HCT116 (cell line): Measurements from ENCODE around the gene PLEKHG3. TPM values are rescaled to one million over a fixed set of nuclear protein-coding genes. Genes with fewer than 3 reads are reported as not detected.

Source experiments
- ATAC-seq: fragments of 200-7000 bp; cut with Tn5 transposase; 2 replicates; pipeline ENCODE4 v1.9.1; 2020; ENCODE audit warnings: mild to moderate bottlenecking, moderate library complexity
- BruUV-seq: library from RNA; stranded (reverse); fragments of 400-500 nt; replicated peaks from 2 replicates; lab custom pipeline; 2021; lab: Mats Ljungman, UMichigan
- CTCF ChIA-PET: fragments of 300-600 bp; sonication (Branson Sonifier 250); formaldehyde crosslinking; loops from one replicate; lab custom pipeline; 2021; ENCODE audit warnings: antibody characterized with exemption; lab: Charles Lee
- POLR2A ChIA-PET: fragments of 300-600, 350-600 bp; sonication (Branson Sonifier 250); formaldehyde crosslinking; loops from one replicate; lab custom pipeline; 2021; ENCODE audit warnings: antibody characterized with exemption; lab: Charles Lee
- RAD21 ChIA-PET, 2 experiments: fragments of 300-600 bp; sonication (Branson Sonifier 250); formaldehyde crosslinking; loops; one replicate each; lab custom pipeline; 2023; ENCODE audit warnings: low total read pairs in 2 of 2; ENCODE audit not compliant: uncharacterized antibody in 2 of 2, unreplicated experiment in 2 of 2, low non-redundant PET in 1 of 2; lab: Charles Lee
- DNase-seq: peaks from one replicate; pipeline ENCODE4 v3.0.0-alpha.2; 2010; ENCODE audit warnings: low read depth, low spot score
- H2AFZ ChIP-seq: fragments of 200-600 bp; shearing (Covaris generic), sonication (generic); 2 replicates; pipeline ENCODE4 v1.6.1; 2017; ENCODE audit warnings: low read depth, mixed run types, mixed read lengths, antibody characterized with exemption, low read length; ENCODE audit not compliant: poor library complexity, severe bottlenecking
- H3K27ac ChIP-seq: 2 replicates; pipeline ENCODE4 v1.5.1; 2012; ENCODE audit warnings: low read depth, low read length
- H3K27me3 ChIP-seq: fragments of 200-600 bp; sonication (generic); 2 replicates; pipeline ENCODE4 v1.6.1; 2016; ENCODE audit warnings: mixed run types, low read length, mixed read lengths; ENCODE audit not compliant: insufficient read depth
- H3K36me3 ChIP-seq, 2 experiments: fragments of 200-500 bp in 1 of 2; fragments of 200-600 bp in 1 of 2; sonication (Bioruptor generic) in 1 of 2; sonication (generic) in 1 of 2; 2 replicates each; pipeline versions ENCODE4 v1.5.1 to v1.6.1; 2014 to 2016; ENCODE audit warnings: low read length in 2 of 2, inconsistent platforms in 1 of 2, mixed read lengths in 1 of 2, mixed run types in 1 of 2; ENCODE audit not compliant: insufficient read depth in 2 of 2, control insufficient read depth in 1 of 2
- H3K4me1 ChIP-seq, 2 experiments: fragments of 200-600 bp in 1 of 2; sonication (generic) in 1 of 2; 2 replicates each; pipeline versions ENCODE4 v1.5.1 to v1.6.1; 2012 to 2017; ENCODE audit warnings: low read length in 2 of 2, inconsistent platforms in 1 of 2, mild to moderate bottlenecking in 1 of 2, mixed read lengths in 1 of 2, mixed run types in 1 of 2, moderate library complexity in 1 of 2; ENCODE audit not compliant: insufficient read depth in 2 of 2, control insufficient read depth in 1 of 2
- H3K4me2 ChIP-seq: fragments of 200-600 bp; sonication (generic); 2 replicates; pipeline ENCODE4 v1.6.1; 2017; ENCODE audit warnings: mixed run types, low read length, mixed read lengths
- H3K4me3 ChIP-seq, 2 experiments: fragments of 200-600 bp in 1 of 2; sonication (generic) in 1 of 2; replicated peaks in 1 of 2; 2 replicates each; pipeline ENCODE4 v1.5.1; 2011 to 2016; ENCODE audit warnings: low read length in 2 of 2, control low read depth in 1 of 2, low read depth in 1 of 2, mild to moderate bottlenecking in 1 of 2, mixed read lengths in 1 of 2, mixed run types in 1 of 2
- H3K79me2 ChIP-seq: fragments of 200-600 bp; sonication (generic); 2 replicates; pipeline ENCODE4 v1.6.1; 2017; ENCODE audit warnings: mild to moderate bottlenecking, mixed run types, low read length, moderate library complexity, mixed read lengths; ENCODE audit not compliant: insufficient read depth
- H3K9ac ChIP-seq: fragments of 200-600 bp; sonication (generic); 2 replicates; pipeline ENCODE4 v1.6.1; 2016; ENCODE audit warnings: low read length, mixed read lengths
- H3K9me2 ChIP-seq: fragments of 200-600 bp; sonication (generic), shearing (Covaris generic); 2 replicates; pipeline ENCODE4 v1.6.1; 2017; ENCODE audit warnings: mixed run types, mild to moderate bottlenecking, moderate library complexity; ENCODE audit not compliant: insufficient read depth
- H3K9me3 ChIP-seq, 2 experiments: fragments of 200-500 bp in 1 of 2; fragments of 200-600 bp in 1 of 2; sonication (Bioruptor generic) in 1 of 2; sonication (generic) in 1 of 2; 2 replicates each; pipeline ENCODE4 v1.6.1; 2014 to 2017; ENCODE audit warnings: low read length in 2 of 2, mixed read lengths in 2 of 2, inconsistent platforms in 1 of 2, low read depth in 1 of 2, mild to moderate bottlenecking in 1 of 2, mixed run types in 1 of 2, moderate library complexity in 1 of 2; ENCODE audit not compliant: control insufficient read depth in 1 of 2, insufficient read depth in 1 of 2
- H4K20me1 ChIP-seq: fragments of 200-600 bp; sonication (generic), shearing (Covaris generic); 2 replicates; pipeline ENCODE4 v1.6.1; 2017; ENCODE audit warnings: mixed run types, mild to moderate bottlenecking, moderate library complexity; ENCODE audit not compliant: insufficient read depth
- ATF3 ChIP-seq: IDR thresholded peaks from 2 replicates; pipeline ENCODE4 v1.6.1; 2012
- CBX3 ChIP-seq: IDR thresholded peaks from 2 replicates; pipeline ENCODE4 v1.6.1; 2012; ENCODE audit warnings: low read depth
- CEBPB ChIP-seq: IDR thresholded peaks from 2 replicates; pipeline ENCODE4 v1.6.1; 2012; ENCODE audit warnings: low read depth
- CTCF ChIP-seq, 3 experiments: fragments of 200-600 bp in 1 of 3; sonication (generic) in 1 of 3; IDR thresholded peaks in 2 of 3; conservative IDR thresholded peaks in 1 of 3; 2 replicates each; pipeline ENCODE4 v1.5.1; 2012 to 2017; ENCODE audit warnings: low read depth in 2 of 3, low read length in 2 of 3, antibody characterized with exemption in 1 of 3, borderline replicate concordance in 1 of 3, control low read depth in 1 of 3, mild to moderate bottlenecking in 1 of 3, mixed read lengths in 1 of 3, mixed run types in 1 of 3, moderate library complexity in 1 of 3; ENCODE audit not compliant: insufficient read depth in 1 of 3
- EGR1 ChIP-seq: IDR thresholded peaks from 2 replicates; pipeline ENCODE4 v1.6.1; 2012; ENCODE audit warnings: low read depth
- ELF1 ChIP-seq: IDR thresholded peaks from 2 replicates; pipeline ENCODE4 v1.6.1; 2012; ENCODE audit warnings: low read depth, borderline replicate concordance
- EZH2 ChIP-seq: fragments of 200-600 bp; sonication (generic); IDR thresholded peaks from 2 replicates; pipeline ENCODE4 v1.6.1; 2017; ENCODE audit warnings: antibody characterized with exemption, mixed run types
- MAX ChIP-seq: IDR thresholded peaks from 2 replicates; pipeline ENCODE4 v1.6.1; 2012
- RAD21 ChIP-seq: IDR thresholded peaks from 2 replicates; pipeline ENCODE4 v1.6.1; 2012; ENCODE audit warnings: low read depth, mild to moderate bottlenecking
- REST ChIP-seq: IDR thresholded peaks from 2 replicates; pipeline ENCODE4 v1.6.1; 2012; ENCODE audit warnings: low read depth
- SP1 ChIP-seq: IDR thresholded peaks from 2 replicates; pipeline ENCODE4 v1.6.1; 2012; ENCODE audit warnings: low read depth
- SRF ChIP-seq: IDR thresholded peaks from 2 replicates; pipeline ENCODE4 v1.6.1; 2012; ENCODE audit warnings: low read depth
- ZBTB33 ChIP-seq: IDR thresholded peaks from 2 replicates; pipeline ENCODE4 v1.6.1; 2011; ENCODE audit warnings: mild to moderate bottlenecking, low read length, moderate library complexity; ENCODE audit not compliant: insufficient replicate concordance; ENCODE audit errors: extremely low read depth
- intact Hi-C: fragments of 100-400 bp; cut with micrococcal nuclease; formaldehyde crosslinking; loops from 2 replicates; pipeline ENCODE4 v1.10.0; 2022
- total RNA-seq: library from RNA; stranded (reverse); gene quantifications from one replicate; pipeline ENCODE4 v1.2.1, GENCODE V29; 2021; ENCODE audit not compliant: unreplicated experiment

PLEKHG3 gene
- total RNA-seq, 1 experiment from 2014 or later = 55.6 TPM

- H3K4me1 ChIP-seq = peaks cover 8 to 18% of the 10 kb centered on the region in 2 experiments; a peak in 3 of 4 replicates
- POLR2A ChIA-PET = no interaction called here
- H3K9ac ChIP-seq = no peak overlapping the region
- H3K27me3 ChIP-seq = no peaks in the 10 kb centered on the region
- BruUV-seq = no TSS peak
- H3K9me3 ChIP-seq = no peaks in the 10 kb centered on the region
- no peak overlapping the region for H2AFZ ChIP-seq
- no peaks in the 10 kb centered on the region for H3K9me2 ChIP-seq
- no peak overlapping the region for H3K27ac ChIP-seq
- RAD21 ChIA-PET = no interaction called here
- H3K4me3 ChIP-seq = no peak overlapping the region
- no peak overlapping the region for H3K4me2 ChIP-seq
- no peak for DNase-seq
- H3K36me3 ChIP-seq = no peaks in the 10 kb centered on the region
- CTCF ChIA-PET = no interaction called here
- TF ChIP-seq MAX (no peak), RAD21 (no peak), CBX3 (no peak), REST (no peak), EGR1 (no peak), ATF3 (no peak), EZH2 (no peak), ZBTB33 (no peak), SRF (no peak), ELF1 (no peak), CEBPB (no peak), SP1 (no peak), CTCF (IDR thresholded peaks at IDR 0.05 in 2 of 3, conservative IDR thresholded peaks at IDR 0.05 in 1 of 3; ENCODE audit: borderline replicate concordance in 1 of 3, insufficient read depth in 1 of 3, low read depth in 2 of 3, low read length in 2 of 3) (no peak)
- ATAC-seq = no peak
- no peaks in the 10 kb centered on the region for H4K20me1 ChIP-seq
- intact Hi-C loops = no loop called here
- no peaks in the 10 kb centered on the region for H3K79me2 ChIP-seq
Observed at GRCh38 chr14:64770751-64771150, 66.5 kb downstream of the PLEKHG3 start.
